ENCODE measurements around the gene PHF1.

PHF1 gene

GRCh38 chr6:33384581-33385020 is 26.2 kb upstream of the PHF1 start:
- DNase-seq (ENCODE audit: low read depth), result no peak
- no peak overlapping the region for H3K4me3 ChIP-seq (ENCODE audit: low read depth, low read length)
- TF ChIP-seq, protein P1, sequence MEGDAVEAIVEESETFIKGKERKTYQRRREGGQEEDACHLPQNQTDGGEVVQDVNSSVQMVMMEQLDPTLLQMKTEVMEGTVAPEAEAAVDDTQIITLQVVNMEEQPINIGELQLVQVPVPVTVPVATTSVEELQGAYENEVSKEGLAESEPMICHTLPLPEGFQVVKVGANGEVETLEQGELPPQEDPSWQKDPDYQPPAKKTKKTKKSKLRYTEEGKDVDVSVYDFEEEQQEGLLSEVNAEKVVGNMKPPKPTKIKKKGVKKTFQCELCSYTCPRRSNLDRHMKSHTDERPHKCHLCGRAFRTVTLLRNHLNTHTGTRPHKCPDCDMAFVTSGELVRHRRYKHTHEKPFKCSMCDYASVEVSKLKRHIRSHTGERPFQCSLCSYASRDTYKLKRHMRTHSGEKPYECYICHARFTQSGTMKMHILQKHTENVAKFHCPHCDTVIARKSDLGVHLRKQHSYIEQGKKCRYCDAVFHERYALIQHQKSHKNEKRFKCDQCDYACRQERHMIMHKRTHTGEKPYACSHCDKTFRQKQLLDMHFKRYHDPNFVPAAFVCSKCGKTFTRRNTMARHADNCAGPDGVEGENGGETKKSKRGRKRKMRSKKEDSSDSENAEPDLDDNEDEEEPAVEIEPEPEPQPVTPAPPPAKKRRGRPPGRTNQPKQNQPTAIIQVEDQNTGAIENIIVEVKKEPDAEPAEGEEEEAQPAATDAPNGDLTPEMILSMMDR (IDR thresholded peaks at IDR 0.05; ENCODE audit: control insufficient read depth, extremely low read depth, insufficient read depth), result no peak

GRCh38 chr6:33390173-33390572 is 20.6 kb upstream of the PHF1 start:
- TF ChIP-seq, protein P1 (IDR thresholded peaks at IDR 0.05; ENCODE audit: control insufficient read depth, extremely low read depth, insufficient read depth), result no peak
- DNase-seq (ENCODE audit: low read depth), result no peak

GRCh38 chr6:33390767-33391277 is 20.0 kb upstream of the PHF1 start:
- peak overlapping the region; percentile 30; the same call in 1 of the 2 replicates for H3K4me3 ChIP-seq (ENCODE audit: low read depth, low read length)
- TF ChIP-seq, protein P1 (IDR thresholded peaks at IDR 0.05; ENCODE audit: control insufficient read depth, extremely low read depth, insufficient read depth), result no peak
- DNase-seq (ENCODE audit: low read depth), result no peak

More at GRCh38 chr6:33390173-33390572, 20.6 kb upstream of the PHF1 start:
- H3K4me3 ChIP-seq (ENCODE audit: low read depth, low read length), result no peak overlapping the region

GRCh38 chr6:33391278-33391921 is 19.4 kb upstream of the PHF1 start, which contains the start of gene KIFC1:
Gene KIFC1 (plus strand): TSS chr6:33391823. CDS start chr6:33391986, 163 bp downstream.
- DNase-seq (ENCODE audit: low read depth), result peak; percentile 99
- TF ChIP-seq, protein P1 (IDR thresholded peaks at IDR 0.05; ENCODE audit: control insufficient read depth, extremely low read depth, insufficient read depth), result peak; percentile 91

GRCh38 chr6:33391922-33392594 is 18.8 kb upstream of the PHF1 start:
- no peak for DNase-seq (ENCODE audit: low read depth)
- TF ChIP-seq, protein P1 (IDR thresholded peaks at IDR 0.05; ENCODE audit: control insufficient read depth, extremely low read depth, insufficient read depth), result no peak
- H3K4me3 ChIP-seq (ENCODE audit: low read depth, low read length), result peak overlapping the region; percentile 97

More at GRCh38 chr6:33391278-33391921, 19.4 kb upstream of the PHF1 start, which contains the start of gene KIFC1:
- H3K4me3 ChIP-seq (ENCODE audit: low read depth, low read length), result peak within 1 kb of the TSS; percentile 97

DNA sequence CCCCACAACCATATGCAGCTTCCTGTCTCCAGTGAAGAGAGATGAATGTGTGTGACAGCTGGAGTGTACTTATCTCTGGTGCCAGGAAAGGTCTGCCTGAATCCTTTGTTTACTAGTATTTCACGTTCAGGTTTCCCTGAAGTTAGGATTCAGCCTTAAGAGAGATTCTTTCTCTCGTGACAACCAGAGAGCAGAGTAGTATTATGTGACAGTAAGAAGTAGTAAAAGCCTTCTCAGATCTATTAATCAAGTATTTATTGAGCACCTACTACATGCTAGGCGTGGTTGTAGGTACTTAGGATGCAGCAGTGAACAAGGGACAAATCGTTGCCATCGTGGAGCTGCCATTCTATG is 18.2 kb upstream of the PHF1 start:
- TF ChIP-seq, protein P1 (IDR thresholded peaks at IDR 0.05; ENCODE audit: control insufficient read depth, extremely low read depth, insufficient read depth), result no peak
- H3K4me3 ChIP-seq (ENCODE audit: low read depth, low read length), result peak overlapping the region; percentile 97
- no peak for DNase-seq (ENCODE audit: low read depth)

All from LNCaP clone FGC (cell line).